ENCODE data around the gene AKT1S1.

- no peak for TF ChIP-seq ZNF384 (IDR thresholded peaks at IDR 0.05)
- no peak for TF ChIP-seq TARDBP (IDR thresholded peaks at IDR 0.05)
These were observed 40.2 kb downstream of the AKT1S1 start for GRCh38 chr19:49837009-49837310.

Measured in HEK293T (cell line).